ENCODE data around the gene CSNK1A1L.

- TF ChIP-seq SIN3A (IDR thresholded peaks at IDR 0.05; ENCODE audit: low read depth, low read length): no peak
- no peak for TF ChIP-seq MYC (IDR thresholded peaks at IDR 0.05; ENCODE audit: insufficient read depth, insufficient read length, insufficient replicate concordance, low read length, severe bottlenecking)
- no peak for TF ChIP-seq NFIC (IDR thresholded peaks at IDR 0.05; ENCODE audit: low read depth, low read length)
- TF ChIP-seq DPF2 (IDR thresholded peaks at IDR 0.05): no peak
- no peak for TF ChIP-seq SMARCA5 (IDR thresholded peaks at IDR 0.05)
- TF ChIP-seq, protein P1, sequence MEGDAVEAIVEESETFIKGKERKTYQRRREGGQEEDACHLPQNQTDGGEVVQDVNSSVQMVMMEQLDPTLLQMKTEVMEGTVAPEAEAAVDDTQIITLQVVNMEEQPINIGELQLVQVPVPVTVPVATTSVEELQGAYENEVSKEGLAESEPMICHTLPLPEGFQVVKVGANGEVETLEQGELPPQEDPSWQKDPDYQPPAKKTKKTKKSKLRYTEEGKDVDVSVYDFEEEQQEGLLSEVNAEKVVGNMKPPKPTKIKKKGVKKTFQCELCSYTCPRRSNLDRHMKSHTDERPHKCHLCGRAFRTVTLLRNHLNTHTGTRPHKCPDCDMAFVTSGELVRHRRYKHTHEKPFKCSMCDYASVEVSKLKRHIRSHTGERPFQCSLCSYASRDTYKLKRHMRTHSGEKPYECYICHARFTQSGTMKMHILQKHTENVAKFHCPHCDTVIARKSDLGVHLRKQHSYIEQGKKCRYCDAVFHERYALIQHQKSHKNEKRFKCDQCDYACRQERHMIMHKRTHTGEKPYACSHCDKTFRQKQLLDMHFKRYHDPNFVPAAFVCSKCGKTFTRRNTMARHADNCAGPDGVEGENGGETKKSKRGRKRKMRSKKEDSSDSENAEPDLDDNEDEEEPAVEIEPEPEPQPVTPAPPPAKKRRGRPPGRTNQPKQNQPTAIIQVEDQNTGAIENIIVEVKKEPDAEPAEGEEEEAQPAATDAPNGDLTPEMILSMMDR (IDR thresholded peaks at IDR 0.05 in 2 of 3, conservative IDR thresholded peaks at IDR 0.05 in 1 of 3; ENCODE audit: control insufficient read depth in 2 of 3, extremely low read depth in 1 of 3, insufficient read depth in 1 of 3, low read depth in 3 of 3, low read length in 3 of 3): no peak
- TF ChIP-seq POLR2AphosphoS5 (IDR thresholded peaks at IDR 0.05; ENCODE audit: low read length): no peak
- no peak for TF ChIP-seq EP300 (IDR thresholded peaks at IDR 0.05; ENCODE audit: borderline replicate concordance in 1 of 2, control insufficient read depth in 1 of 2, low read depth in 2 of 2, low read length in 2 of 2)
- TF ChIP-seq, protein P2, sequence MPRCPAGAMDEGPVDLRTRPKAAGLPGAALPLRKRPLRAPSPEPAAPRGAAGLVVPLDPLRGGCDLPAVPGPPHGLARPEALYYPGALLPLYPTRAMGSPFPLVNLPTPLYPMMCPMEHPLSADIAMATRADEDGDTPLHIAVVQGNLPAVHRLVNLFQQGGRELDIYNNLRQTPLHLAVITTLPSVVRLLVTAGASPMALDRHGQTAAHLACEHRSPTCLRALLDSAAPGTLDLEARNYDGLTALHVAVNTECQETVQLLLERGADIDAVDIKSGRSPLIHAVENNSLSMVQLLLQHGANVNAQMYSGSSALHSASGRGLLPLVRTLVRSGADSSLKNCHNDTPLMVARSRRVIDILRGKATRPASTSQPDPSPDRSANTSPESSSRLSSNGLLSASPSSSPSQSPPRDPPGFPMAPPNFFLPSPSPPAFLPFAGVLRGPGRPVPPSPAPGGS (IDR thresholded peaks at IDR 0.05; ENCODE audit: borderline replicate concordance, insufficient read depth, low read depth, low read length, poor library complexity, severe bottlenecking): no peak
- no peak for TF ChIP-seq MYB (IDR thresholded peaks at IDR 0.05; ENCODE audit: borderline replicate concordance, low read depth, low read length)
- TF ChIP-seq MEF2B (IDR thresholded peaks at IDR 0.05; ENCODE audit: partially characterized antibody, poor library complexity, severe bottlenecking): no peak
These were observed 29.1 kb upstream of the CSNK1A1L start for GRCh38 chr13:37134411-37135041.
